ENCODE measurements around the gene PODXL.

- TF ChIP-seq POLR2AphosphoS5 (IDR thresholded peaks at IDR 0.05; ENCODE audit: low read depth): no peak
- TF ChIP-seq, protein P1, sequence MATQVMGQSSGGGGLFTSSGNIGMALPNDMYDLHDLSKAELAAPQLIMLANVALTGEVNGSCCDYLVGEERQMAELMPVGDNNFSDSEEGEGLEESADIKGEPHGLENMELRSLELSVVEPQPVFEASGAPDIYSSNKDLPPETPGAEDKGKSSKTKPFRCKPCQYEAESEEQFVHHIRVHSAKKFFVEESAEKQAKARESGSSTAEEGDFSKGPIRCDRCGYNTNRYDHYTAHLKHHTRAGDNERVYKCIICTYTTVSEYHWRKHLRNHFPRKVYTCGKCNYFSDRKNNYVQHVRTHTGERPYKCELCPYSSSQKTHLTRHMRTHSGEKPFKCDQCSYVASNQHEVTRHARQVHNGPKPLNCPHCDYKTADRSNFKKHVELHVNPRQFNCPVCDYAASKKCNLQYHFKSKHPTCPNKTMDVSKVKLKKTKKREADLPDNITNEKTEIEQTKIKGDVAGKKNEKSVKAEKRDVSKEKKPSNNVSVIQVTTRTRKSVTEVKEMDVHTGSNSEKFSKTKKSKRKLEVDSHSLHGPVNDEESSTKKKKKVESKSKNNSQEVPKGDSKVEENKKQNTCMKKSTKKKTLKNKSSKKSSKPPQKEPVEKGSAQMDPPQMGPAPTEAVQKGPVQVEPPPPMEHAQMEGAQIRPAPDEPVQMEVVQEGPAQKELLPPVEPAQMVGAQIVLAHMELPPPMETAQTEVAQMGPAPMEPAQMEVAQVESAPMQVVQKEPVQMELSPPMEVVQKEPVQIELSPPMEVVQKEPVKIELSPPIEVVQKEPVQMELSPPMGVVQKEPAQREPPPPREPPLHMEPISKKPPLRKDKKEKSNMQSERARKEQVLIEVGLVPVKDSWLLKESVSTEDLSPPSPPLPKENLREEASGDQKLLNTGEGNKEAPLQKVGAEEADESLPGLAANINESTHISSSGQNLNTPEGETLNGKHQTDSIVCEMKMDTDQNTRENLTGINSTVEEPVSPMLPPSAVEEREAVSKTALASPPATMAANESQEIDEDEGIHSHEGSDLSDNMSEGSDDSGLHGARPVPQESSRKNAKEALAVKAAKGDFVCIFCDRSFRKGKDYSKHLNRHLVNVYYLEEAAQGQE (IDR thresholded peaks at IDR 0.05; ENCODE audit: insufficient replicate concordance, low read depth): no peak
- TF ChIP-seq, protein P2, sequence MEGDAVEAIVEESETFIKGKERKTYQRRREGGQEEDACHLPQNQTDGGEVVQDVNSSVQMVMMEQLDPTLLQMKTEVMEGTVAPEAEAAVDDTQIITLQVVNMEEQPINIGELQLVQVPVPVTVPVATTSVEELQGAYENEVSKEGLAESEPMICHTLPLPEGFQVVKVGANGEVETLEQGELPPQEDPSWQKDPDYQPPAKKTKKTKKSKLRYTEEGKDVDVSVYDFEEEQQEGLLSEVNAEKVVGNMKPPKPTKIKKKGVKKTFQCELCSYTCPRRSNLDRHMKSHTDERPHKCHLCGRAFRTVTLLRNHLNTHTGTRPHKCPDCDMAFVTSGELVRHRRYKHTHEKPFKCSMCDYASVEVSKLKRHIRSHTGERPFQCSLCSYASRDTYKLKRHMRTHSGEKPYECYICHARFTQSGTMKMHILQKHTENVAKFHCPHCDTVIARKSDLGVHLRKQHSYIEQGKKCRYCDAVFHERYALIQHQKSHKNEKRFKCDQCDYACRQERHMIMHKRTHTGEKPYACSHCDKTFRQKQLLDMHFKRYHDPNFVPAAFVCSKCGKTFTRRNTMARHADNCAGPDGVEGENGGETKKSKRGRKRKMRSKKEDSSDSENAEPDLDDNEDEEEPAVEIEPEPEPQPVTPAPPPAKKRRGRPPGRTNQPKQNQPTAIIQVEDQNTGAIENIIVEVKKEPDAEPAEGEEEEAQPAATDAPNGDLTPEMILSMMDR (IDR thresholded peaks at IDR 0.05; ENCODE audit: insufficient read depth, low read length): no peak
Observed at GRCh38 chr7:131547589-131547988, 8.8 kb downstream of the PODXL start.
